ENCODE data around the gene C1QL4.

DNA sequence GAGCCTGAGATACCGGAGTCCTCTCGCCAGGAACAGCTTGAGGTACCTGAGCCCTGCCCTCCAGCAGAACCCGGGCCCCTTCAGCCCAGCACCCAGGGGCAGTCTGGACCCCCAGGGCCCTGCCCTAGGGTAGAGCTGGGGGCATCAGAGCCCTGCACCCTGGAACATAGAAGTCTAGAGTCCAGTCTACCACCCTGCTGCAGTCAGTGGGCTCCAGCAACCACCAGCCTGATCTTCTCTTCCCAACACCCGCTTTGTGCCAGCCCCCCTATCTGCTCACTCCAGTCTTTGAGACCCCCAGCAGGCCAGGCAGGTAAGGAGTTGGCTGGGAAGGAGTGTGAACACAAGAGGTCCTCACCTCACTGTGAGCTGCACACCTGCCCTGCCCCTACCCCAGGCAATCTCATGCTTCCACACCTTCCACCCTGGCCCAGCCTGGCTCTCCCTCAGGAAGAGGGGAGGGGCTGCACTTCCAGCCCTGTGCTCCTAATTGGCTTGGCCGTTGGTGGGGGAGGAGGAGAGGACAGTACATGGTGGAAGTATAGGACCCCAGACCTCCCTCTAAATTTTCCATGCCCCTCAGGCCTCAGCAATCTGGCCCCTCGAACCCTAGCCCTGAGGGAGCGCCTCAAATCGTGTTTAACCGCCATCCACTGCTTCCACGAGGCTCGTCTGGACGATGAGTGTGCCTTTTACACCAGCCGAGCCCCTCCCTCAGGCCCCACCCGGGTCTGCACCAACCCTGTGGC lies 6.2 kb downstream of the C1QL4 start:
- TF ChIP-seq GATA2 (IDR thresholded peaks at IDR 0.05; ENCODE audit: low read depth, low read length): no peak
- TF ChIP-seq GATA3 (IDR thresholded peaks at IDR 0.05; ENCODE audit: low read depth, low read length): no peak

Measured in SH-SY5Y (cell line).